HepG2 (cell line): ENCODE measurements around the gene PPP1R16B. TPM values are rescaled to one million over a fixed set of nuclear protein-coding genes. Genes with fewer than 3 reads are reported as not detected.

Experiments
- ARNTL ChIP-seq: sonication (generic); formaldehyde crosslinking; IDR thresholded peaks from 2 replicates; pipeline ENCODE4 v1.4.0; 2020; ENCODE audit warnings: mild to moderate bottlenecking, missing genetic modification reagents
- GPN1 ChIP-seq: sonication (generic); formaldehyde crosslinking; IDR thresholded peaks from 2 replicates; pipeline ENCODE4 v1.5.1; 2020; ENCODE audit warnings: missing genetic modification reagents, borderline replicate concordance
- KLF13 ChIP-seq: sonication (generic); formaldehyde crosslinking; IDR thresholded peaks from 2 replicates; pipeline ENCODE4 v1.4.0; 2020; ENCODE audit warnings: mild to moderate bottlenecking, missing genetic modification reagents
- MAZ ChIP-seq, 2 experiments: sonication (generic) in 1 of 2; formaldehyde crosslinking in 1 of 2; IDR thresholded peaks; 2 replicates each; pipeline versions ENCODE4 v1.5.0 to v1.6.1; 2012 to 2020; ENCODE audit warnings: low read depth in 2 of 2, mild to moderate bottlenecking in 2 of 2, borderline replicate concordance in 1 of 2, improper control_type of control experiment in 1 of 2, low read length in 1 of 2, missing genetic modification reagents in 1 of 2, moderate library complexity in 1 of 2
- ZNF180 ChIP-seq: sonication (generic); formaldehyde crosslinking; IDR thresholded peaks from 2 replicates; pipeline ENCODE4 v1.4.0; 2020; ENCODE audit warnings: low read depth, missing genetic modification reagents, borderline replicate concordance
- ZNF569 ChIP-seq: sonication (generic); formaldehyde crosslinking; IDR thresholded peaks from 2 replicates; pipeline ENCODE4 v1.5.0; 2020; ENCODE audit warnings: mild to moderate bottlenecking, missing genetic modification reagents, moderate library complexity, borderline replicate concordance
- ZNF816 ChIP-seq: sonication (generic); formaldehyde crosslinking; IDR thresholded peaks from 2 replicates; pipeline ENCODE4 v1.8.0; 2022; ENCODE audit warnings: missing genetic modification reagents, mild to moderate bottlenecking, borderline replicate concordance
- ZNF878 ChIP-seq: sonication (generic); formaldehyde crosslinking; IDR thresholded peaks from 2 replicates; pipeline ENCODE4 v1.8.1; 2023; ENCODE audit warnings: mild to moderate bottlenecking, missing genetic modification reagents, moderate library complexity
- polyA plus RNA-seq, 8 experiments: library from polyadenylated mRNA; depleted of rRNA in 3 of 8; stranded (reverse) in 7 of 8; unstranded in 1 of 8; fragments of >200 nt; fragmentation: Illumina TruSeq in 4 of 8; extraction: Trizol in 4 of 8; gene quantifications; 2 replicates each; pipeline versions ENCODE4 v1.2.1 to v1.2.3, GENCODE V29; 2011 to 2016; ENCODE audit warnings: low read depth in 4 of 8, missing spikeins in 1 of 8, mixed read lengths in 1 of 8; ENCODE audit not compliant: insufficient read depth in 1 of 8
- total RNA-seq, 5 experiments: library from RNA; depleted of rRNA; stranded (reverse); fragments of >200 nt; fragmentation: Illumina TruSeq; extraction: Trizol; gene quantifications; 2 replicates each; pipeline ENCODE4 v1.2.3, GENCODE V29; 2016; ENCODE audit warnings: low read depth in 1 of 5
- TF ChIP-seq, protein P1 (sequence below): sonication (generic); formaldehyde crosslinking; IDR thresholded peaks from 2 replicates; pipeline ENCODE4 v1.5.1; 2020; ENCODE audit warnings: missing genetic modification reagents, mild to moderate bottlenecking, borderline replicate concordance
- TF ChIP-seq, protein P2 (sequence below): sonication (generic); formaldehyde crosslinking; IDR thresholded peaks from 2 replicates; pipeline ENCODE4 v1.5.0; 2020; ENCODE audit warnings: mild to moderate bottlenecking, missing genetic modification reagents, borderline replicate concordance
- TF ChIP-seq, protein P3 (sequence below): sonication (generic); formaldehyde crosslinking; IDR thresholded peaks from 2 replicates; pipeline ENCODE4 v1.5.0; 2020; ENCODE audit warnings: mild to moderate bottlenecking, missing genetic modification reagents, moderate library complexity
- TF ChIP-seq, protein P4 (sequence below): sonication (generic); formaldehyde crosslinking; IDR thresholded peaks from 2 replicates; pipeline ENCODE4 v1.8.1; 2022; ENCODE audit warnings: low read depth, mild to moderate bottlenecking, missing genetic modification reagents
- TF ChIP-seq, protein P5 (sequence below): sonication (generic); formaldehyde crosslinking; IDR thresholded peaks from 2 replicates; pipeline ENCODE4 v1.4.0; 2020; ENCODE audit warnings: missing genetic modification reagents

Gene PPP1R16B
- total and polyA plus RNA-seq, 2 of the 13 experiments (the other 11 are each of a cell fraction or from before 2014, with no cell fraction given): 0.02 to 0.11 TPM

DNA sequence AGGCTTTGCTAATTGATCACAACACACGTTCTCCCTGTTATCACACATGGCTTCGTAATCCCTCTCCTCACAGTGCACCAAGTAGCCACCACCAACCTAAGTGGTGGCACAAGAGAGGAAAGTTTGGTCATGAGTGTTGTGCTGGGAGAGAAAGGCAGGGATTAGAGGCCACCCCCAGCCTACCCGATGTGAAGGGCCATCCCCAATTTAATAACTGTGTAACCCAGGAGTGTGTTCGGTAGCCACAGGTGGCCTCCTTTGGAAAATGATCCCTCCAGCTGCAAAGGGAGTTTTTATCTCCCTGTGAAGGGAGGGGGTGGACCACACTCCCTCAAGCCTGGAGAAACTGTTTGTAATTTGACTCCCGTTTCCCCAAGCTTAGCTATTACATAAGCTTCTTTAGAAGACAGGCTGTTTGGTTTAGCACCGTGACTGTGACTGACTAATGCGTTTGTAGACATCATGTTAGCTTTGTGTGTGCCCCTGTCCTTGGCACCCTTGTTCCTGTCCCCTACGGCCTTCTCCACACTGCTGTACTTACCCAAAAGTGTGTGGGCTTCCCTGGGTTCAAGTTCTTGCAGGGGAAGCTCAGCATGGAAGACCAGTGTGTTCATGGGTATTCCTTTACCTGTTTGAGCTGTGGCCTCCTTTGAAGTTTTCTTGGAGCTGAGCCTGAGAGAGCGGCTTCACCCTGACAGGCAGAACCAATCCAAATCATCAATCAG, 20.6 kb downstream of the PPP1R16B start (continued):
- peak; percentile 89 for TF ChIP-seq ZNF878 (CRISPR knock-in tag)
- peak; percentile 23; the same call in 1 of the 2 replicates for TF ChIP-seq MAZ (IDR thresholded peaks at IDR 0.05; ENCODE audit: borderline replicate concordance, low read depth, low read length)
- peak; percentile 81; the same call in 1 of the 2 replicates for TF ChIP-seq MAZ (CRISPR knock-in tag; IDR thresholded peaks at IDR 0.05; ENCODE audit: low read depth)
- no peak for TF ChIP-seq KLF13 (CRISPR knock-in tag)
- TF ChIP-seq, protein P1, sequence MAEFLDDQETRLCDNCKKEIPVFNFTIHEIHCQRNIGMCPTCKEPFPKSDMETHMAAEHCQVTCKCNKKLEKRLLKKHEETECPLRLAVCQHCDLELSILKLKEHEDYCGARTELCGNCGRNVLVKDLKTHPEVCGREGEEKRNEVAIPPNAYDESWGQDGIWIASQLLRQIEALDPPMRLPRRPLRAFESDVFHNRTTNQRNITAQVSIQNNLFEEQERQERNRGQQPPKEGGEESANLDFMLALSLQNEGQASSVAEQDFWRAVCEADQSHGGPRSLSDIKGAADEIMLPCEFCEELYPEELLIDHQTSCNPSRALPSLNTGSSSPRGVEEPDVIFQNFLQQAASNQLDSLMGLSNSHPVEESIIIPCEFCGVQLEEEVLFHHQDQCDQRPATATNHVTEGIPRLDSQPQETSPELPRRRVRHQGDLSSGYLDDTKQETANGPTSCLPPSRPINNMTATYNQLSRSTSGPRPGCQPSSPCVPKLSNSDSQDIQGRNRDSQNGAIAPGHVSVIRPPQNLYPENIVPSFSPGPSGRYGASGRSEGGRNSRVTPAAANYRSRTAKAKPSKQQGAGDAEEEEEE: no peak
- TF ChIP-seq ZNF816 (CRISPR knock-in tag): peak; percentile 73; the same call in 1 of the 2 replicates
- TF ChIP-seq, protein P2, sequence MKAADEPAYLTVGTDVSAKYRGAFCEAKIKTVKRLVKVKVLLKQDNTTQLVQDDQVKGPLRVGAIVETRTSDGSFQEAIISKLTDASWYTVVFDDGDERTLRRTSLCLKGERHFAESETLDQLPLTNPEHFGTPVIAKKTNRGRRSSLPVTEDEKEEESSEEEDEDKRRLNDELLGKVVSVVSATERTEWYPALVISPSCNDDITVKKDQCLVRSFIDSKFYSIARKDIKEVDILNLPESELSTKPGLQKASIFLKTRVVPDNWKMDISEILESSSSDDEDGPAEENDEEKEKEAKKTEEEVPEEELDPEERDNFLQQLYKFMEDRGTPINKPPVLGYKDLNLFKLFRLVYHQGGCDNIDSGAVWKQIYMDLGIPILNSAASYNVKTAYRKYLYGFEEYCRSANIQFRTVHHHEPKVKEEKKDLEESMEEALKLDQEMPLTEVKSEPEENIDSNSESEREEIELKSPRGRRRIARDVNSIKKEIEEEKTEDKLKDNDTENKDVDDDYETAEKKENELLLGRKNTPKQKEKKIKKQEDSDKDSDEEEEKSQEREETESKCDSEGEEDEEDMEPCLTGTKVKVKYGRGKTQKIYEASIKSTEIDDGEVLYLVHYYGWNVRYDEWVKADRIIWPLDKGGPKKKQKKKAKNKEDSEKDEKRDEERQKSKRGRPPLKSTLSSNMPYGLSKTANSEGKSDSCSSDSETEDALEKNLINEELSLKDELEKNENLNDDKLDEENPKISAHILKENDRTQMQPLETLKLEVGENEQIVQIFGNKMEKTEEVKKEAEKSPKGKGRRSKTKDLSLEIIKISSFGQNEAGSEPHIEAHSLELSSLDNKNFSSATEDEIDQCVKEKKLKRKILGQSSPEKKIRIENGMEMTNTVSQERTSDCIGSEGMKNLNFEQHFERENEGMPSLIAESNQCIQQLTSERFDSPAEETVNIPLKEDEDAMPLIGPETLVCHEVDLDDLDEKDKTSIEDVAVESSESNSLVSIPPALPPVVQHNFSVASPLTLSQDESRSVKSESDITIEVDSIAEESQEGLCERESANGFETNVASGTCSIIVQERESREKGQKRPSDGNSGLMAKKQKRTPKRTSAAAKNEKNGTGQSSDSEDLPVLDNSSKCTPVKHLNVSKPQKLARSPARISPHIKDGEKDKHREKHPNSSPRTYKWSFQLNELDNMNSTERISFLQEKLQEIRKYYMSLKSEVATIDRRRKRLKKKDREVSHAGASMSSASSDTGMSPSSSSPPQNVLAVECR: peak; percentile 55; the same call in 1 of the 2 replicates
- no peak for TF ChIP-seq ZNF569 (CRISPR knock-in tag)
- TF ChIP-seq ARNTL: peak; percentile 88
- TF ChIP-seq, protein P3, sequence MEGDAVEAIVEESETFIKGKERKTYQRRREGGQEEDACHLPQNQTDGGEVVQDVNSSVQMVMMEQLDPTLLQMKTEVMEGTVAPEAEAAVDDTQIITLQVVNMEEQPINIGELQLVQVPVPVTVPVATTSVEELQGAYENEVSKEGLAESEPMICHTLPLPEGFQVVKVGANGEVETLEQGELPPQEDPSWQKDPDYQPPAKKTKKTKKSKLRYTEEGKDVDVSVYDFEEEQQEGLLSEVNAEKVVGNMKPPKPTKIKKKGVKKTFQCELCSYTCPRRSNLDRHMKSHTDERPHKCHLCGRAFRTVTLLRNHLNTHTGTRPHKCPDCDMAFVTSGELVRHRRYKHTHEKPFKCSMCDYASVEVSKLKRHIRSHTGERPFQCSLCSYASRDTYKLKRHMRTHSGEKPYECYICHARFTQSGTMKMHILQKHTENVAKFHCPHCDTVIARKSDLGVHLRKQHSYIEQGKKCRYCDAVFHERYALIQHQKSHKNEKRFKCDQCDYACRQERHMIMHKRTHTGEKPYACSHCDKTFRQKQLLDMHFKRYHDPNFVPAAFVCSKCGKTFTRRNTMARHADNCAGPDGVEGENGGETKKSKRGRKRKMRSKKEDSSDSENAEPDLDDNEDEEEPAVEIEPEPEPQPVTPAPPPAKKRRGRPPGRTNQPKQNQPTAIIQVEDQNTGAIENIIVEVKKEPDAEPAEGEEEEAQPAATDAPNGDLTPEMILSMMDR (CRISPR knock-in tag): 0 out of 2 replicates have a peak, but pooled peaks have one; percentile 3
- TF ChIP-seq, protein P4, sequence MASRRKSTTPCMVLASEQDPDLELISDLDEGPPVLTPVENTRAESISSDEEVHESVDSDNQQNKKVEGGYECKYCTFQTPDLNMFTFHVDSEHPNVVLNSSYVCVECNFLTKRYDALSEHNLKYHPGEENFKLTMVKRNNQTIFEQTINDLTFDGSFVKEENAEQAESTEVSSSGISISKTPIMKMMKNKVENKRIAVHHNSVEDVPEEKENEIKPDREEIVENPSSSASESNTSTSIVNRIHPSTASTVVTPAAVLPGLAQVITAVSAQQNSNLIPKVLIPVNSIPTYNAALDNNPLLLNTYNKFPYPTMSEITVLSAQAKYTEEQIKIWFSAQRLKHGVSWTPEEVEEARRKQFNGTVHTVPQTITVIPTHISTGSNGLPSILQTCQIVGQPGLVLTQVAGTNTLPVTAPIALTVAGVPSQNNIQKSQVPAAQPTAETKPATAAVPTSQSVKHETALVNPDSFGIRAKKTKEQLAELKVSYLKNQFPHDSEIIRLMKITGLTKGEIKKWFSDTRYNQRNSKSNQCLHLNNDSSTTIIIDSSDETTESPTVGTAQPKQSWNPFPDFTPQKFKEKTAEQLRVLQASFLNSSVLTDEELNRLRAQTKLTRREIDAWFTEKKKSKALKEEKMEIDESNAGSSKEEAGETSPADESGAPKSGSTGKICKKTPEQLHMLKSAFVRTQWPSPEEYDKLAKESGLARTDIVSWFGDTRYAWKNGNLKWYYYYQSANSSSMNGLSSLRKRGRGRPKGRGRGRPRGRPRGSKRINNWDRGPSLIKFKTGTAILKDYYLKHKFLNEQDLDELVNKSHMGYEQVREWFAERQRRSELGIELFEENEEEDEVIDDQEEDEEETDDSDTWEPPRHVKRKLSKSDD (CRISPR knock-in tag): peak; percentile 34; the same call in 1 of the 2 replicates
- no peak for TF ChIP-seq GPN1 (CRISPR knock-in tag)
- TF ChIP-seq, protein P5, sequence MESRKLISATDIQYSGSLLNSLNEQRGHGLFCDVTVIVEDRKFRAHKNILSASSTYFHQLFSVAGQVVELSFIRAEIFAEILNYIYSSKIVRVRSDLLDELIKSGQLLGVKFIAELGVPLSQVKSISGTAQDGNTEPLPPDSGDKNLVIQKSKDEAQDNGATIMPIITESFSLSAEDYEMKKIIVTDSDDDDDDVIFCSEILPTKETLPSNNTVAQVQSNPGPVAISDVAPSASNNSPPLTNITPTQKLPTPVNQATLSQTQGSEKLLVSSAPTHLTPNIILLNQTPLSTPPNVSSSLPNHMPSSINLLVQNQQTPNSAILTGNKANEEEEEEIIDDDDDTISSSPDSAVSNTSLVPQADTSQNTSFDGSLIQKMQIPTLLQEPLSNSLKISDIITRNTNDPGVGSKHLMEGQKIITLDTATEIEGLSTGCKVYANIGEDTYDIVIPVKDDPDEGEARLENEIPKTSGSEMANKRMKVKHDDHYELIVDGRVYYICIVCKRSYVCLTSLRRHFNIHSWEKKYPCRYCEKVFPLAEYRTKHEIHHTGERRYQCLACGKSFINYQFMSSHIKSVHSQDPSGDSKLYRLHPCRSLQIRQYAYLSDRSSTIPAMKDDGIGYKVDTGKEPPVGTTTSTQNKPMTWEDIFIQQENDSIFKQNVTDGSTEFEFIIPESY (CRISPR knock-in tag): no peak
- no peak for TF ChIP-seq ZNF180 (CRISPR knock-in tag)
